GM12878 (cell line): ENCODE data around the gene DIP2B. TPM values are rescaled to one million over a fixed set of nuclear protein-coding genes. Genes with fewer than 3 reads are reported as not detected.

Experiments used
- BACH1 ChIP-seq: fragments of 450-650 bp; IDR thresholded peaks from 2 replicates; pipeline ENCODE4 v1.6.1; 2017; ENCODE audit warnings: mild to moderate bottlenecking, borderline replicate concordance
- MEF2A ChIP-seq: IDR thresholded peaks from 2 replicates; pipeline ENCODE4 v1.6.1; 2011; ENCODE audit warnings: low read depth, mild to moderate bottlenecking, low read length, moderate library complexity; ENCODE audit not compliant: insufficient read depth
- MYB ChIP-seq: fragments of 150-350 bp; IDR thresholded peaks from 2 replicates; pipeline ENCODE4 v1.6.1; 2014; ENCODE audit warnings: mild to moderate bottlenecking, low read depth, low read length, borderline replicate concordance
- NKRF ChIP-seq: fragments of 450-650 bp; conservative IDR thresholded peaks from 2 replicates; pipeline ENCODE4 v1.6.1; 2017; ENCODE audit warnings: mild to moderate bottlenecking, moderate library complexity
- PRDM15 ChIP-seq: fragments of 450-650 bp; formaldehyde crosslinking; IDR thresholded peaks from 2 replicates; pipeline ENCODE4 v1.4.0; 2020; ENCODE audit warnings: mild to moderate bottlenecking, moderate library complexity
- WRNIP1 ChIP-seq: IDR thresholded peaks from 2 replicates; pipeline ENCODE4 v1.6.1; 2011; ENCODE audit warnings: low read depth, low read length, improper control_type of control experiment, borderline replicate concordance
- ZBTB11 ChIP-seq: fragments of 450-650 bp; formaldehyde crosslinking; IDR thresholded peaks from 2 replicates; pipeline ENCODE4 v1.5.0; 2022; ENCODE audit warnings: mild to moderate bottlenecking, missing genetic modification characterization
- ZNF622 ChIP-seq: fragments of 450-650 bp; IDR thresholded peaks from 2 replicates; pipeline ENCODE4 v1.6.1; 2017; ENCODE audit warnings: mild to moderate bottlenecking, inconsistent platforms
- ZSCAN29 ChIP-seq: fragments of 450-650 bp; IDR thresholded peaks from 2 replicates; pipeline ENCODE4 v1.6.1; 2017; ENCODE audit warnings: mild to moderate bottlenecking, moderate library complexity
- polyA plus RNA-seq, 11 experiments: library from polyadenylated mRNA; depleted of rRNA in 4 of 11; unstranded in 6 of 11; stranded (reverse) in 5 of 11; fragments of >200 nt; fragmentation: Nextera tagmentation in 4 of 11; fragmentation: Illumina TruSeq in 1 of 11; extraction: Ambion mirVana in 4 of 11; extraction: Trizol in 1 of 11; gene quantifications; 1 replicate in 1 of 11; 2 replicates in 10 of 11; pipeline versions ENCODE4 v1.2.1 to v1.2.3, GENCODE V29; 2011 to 2016; ENCODE audit warnings: inconsistent platforms in 2 of 11, missing spikeins in 2 of 11, low read depth in 1 of 11
- total RNA-seq, 4 experiments: library from RNA; depleted of rRNA in 3 of 4; stranded (reverse); fragments of >200 nt in 3 of 4; fragmentation: Illumina TruSeq in 1 of 4; extraction: Trizol in 1 of 4; gene quantifications; 2 replicates each; pipeline versions ENCODE4 v1.2.1 to v1.2.3, GENCODE V29; 2013 to 2021

The DIP2B gene
- total and polyA plus RNA-seq, 10 of the 15 experiments (the other 5 are each of a cell fraction or from before 2014, with no cell fraction given): 4.5 to 30.0 (median 18.6) TPM

- TF ChIP-seq PRDM15 (CRISPR knock-in tag): no peak
- no peak for TF ChIP-seq NKRF
- TF ChIP-seq WRNIP1: no peak
- TF ChIP-seq ZSCAN29: no peak
- TF ChIP-seq ZBTB11 (CRISPR knock-in tag): no peak
- no peak for TF ChIP-seq BACH1
- TF ChIP-seq MYB: no peak
- no peak for TF ChIP-seq MEF2A
- no peak for TF ChIP-seq ZNF622
These were observed 157.3 kb downstream of the DIP2B start (continued) for GRCh38 chr12:50662116-50662510.
